Pons (tissue), 1 donor: Measurements from ENCODE around the gene HTT.
A peak's percentile ranks its signal among the peaks of the same experiment; 100 is the strongest.

Experiments used
- DNase-seq: peaks from one replicate; pipeline ENCODE4 v3.0.0-alpha.2; 2016; ENCODE audit warnings: low spot score

Gene HTT

GRCh38 chr4:3291969-3292570, 217.6 kb downstream of the HTT start:
- peak; percentile 16 for DNase-seq

GRCh38 chr4:3292571-3293400, 218.3 kb downstream of the HTT start, which contains the start of gene RGS12:
Gene RGS12 (plus strand): TSS chr4:3293021. CDS start chr4:3316171, 23,150 bp downstream.
- peak; percentile 93 for DNase-seq
